HFFc6 (cell line): ENCODE measurements around the gene MAP4K1. TPM values are rescaled to one million over a fixed set of nuclear protein-coding genes. Genes with fewer than 3 reads are reported as not detected.
A peak's percentile ranks its signal among the peaks of the same experiment; 100 is the strongest.

Source experiments
- DNase-seq: peaks from one replicate; pipeline ENCODE4 v3.0.0-alpha.2; 2018
- H3K27ac Mint-ChIP-seq: 2 replicates; pipeline ENCODE4 v1.8.0; 2020; ENCODE audit warnings: mild to moderate bottlenecking, mixed read lengths
- H3K27me3 Mint-ChIP-seq: 2 replicates; pipeline ENCODE4 v1.8.0; 2021; ENCODE audit warnings: mild to moderate bottlenecking, moderate library complexity, mixed read lengths; ENCODE audit not compliant: insufficient read depth
- H3K36me3 Mint-ChIP-seq: 2 replicates; pipeline ENCODE4 v1.8.0; 2021; ENCODE audit warnings: low read depth, mixed read lengths
- H3K4me1 Mint-ChIP-seq: 2 replicates; pipeline ENCODE4 v1.8.0; 2020; ENCODE audit warnings: low read depth, mixed read lengths
- H3K4me3 Mint-ChIP-seq: 2 replicates; pipeline ENCODE4 v1.8.0; 2020; ENCODE audit warnings: mild to moderate bottlenecking, moderate library complexity, mixed read lengths
- H3K9me3 Mint-ChIP-seq: 2 replicates; pipeline ENCODE4 v1.8.0; 2020; ENCODE audit warnings: mild to moderate bottlenecking, mixed read lengths
- CTCF ChIP-seq: fragments of 200-600 bp; sonication (generic); IDR thresholded peaks from 2 replicates; pipeline ENCODE4 v1.5.0; 2021; ENCODE audit warnings: antibody characterized with exemption, mild to moderate bottlenecking
- total RNA-seq, 6 experiments: library from RNA; stranded (reverse); fragmentation: NEBNext Ultra II Directional; extraction: Animal tissue kit (Norgen Biotek cat#: 25700); gene quantifications; 2 replicates in 1 of 6; 3 replicates in 5 of 6; pipeline ENCODE4 v1.2.3, GENCODE V29; 2021

The MAP4K1 gene
- total RNA-seq, 6 experiments from 2014 or later, result 0.27 to 0.74 (median 0.28) TPM; not detected in 3

DNA sequence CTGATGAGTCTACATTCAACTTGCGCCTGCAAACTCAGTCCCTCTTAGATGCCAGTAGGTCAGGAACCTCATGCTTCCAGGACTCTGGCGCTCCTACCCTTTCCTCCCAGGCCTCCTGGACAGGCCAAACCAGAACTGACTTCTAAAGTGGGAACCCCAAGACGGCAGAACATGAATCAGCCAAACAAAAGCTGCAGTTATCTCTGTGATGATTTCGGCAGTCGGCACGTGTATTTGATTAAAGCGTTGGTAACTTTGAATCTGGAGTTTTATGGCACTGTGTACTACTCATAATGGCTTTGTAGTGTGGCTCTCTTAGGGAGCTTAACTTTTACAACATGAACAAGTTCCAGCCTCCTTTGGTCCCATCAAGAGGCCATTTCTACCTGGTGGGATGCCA lies 43.4 kb upstream of the MAP4K1 start:
- peak; percentile 49 for DNase-seq
- Mint-ChIP-seq H3K27me3 (peaks cover 17% of the 10 kb centered on the region), H3K36me3 (peaks cover 48% of the 10 kb centered on the region), H3K27ac (peak overlapping the region; percentile 99), H3K4me1 (peaks cover 97% of the 10 kb centered on the region), H3K9me3 (no peaks in the 10 kb centered on the region), H3K4me3 (peak overlapping the region; percentile 33; the same call in 1 of the 2 replicates)
- no peak for TF ChIP-seq CTCF

DNA sequence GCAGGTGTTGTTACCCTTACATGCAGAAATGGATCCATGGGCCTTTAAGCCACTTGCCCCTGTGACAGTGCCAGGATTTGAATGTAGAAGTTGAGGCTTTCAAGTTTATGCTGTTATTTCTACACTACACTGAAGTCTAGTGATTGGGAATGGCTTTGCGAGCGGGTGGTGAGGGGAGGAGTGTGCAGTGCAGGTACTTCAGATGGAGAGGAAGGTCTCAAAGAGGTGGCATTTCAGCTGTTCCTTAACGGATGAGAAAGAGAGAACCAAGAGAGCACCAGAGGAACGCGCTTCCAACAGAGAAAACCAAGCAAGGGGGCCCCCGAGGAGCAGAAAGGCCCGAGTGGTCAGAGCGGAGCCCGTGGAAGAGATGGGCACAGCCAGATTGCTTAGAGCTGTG lies 43.0 kb upstream of the MAP4K1 start:
- H3K4me3 Mint-ChIP-seq, result peak overlapping the region; percentile 33
- H3K9me3 Mint-ChIP-seq, result no peaks in the 10 kb centered on the region
- H3K27me3 Mint-ChIP-seq, result peaks cover 15% of the 10 kb centered on the region
- peak overlapping the region; percentile 99 for H3K27ac Mint-ChIP-seq
- peaks cover 97% of the 10 kb centered on the region for H3K4me1 Mint-ChIP-seq
- H3K36me3 Mint-ChIP-seq, result peaks cover 51% of the 10 kb centered on the region
- TF ChIP-seq CTCF, result no peak
- no peak for DNase-seq

GRCh38 chr19:38658462-38659306 lies 40.9 kb upstream of the MAP4K1 start:
- Mint-ChIP-seq H3K36me3 (peaks cover 52% of the 10 kb centered on the region), H3K4me3 (peak overlapping the region; percentile 84), H3K4me1 (peaks cover 97% of the 10 kb centered on the region), H3K27ac (peak overlapping the region; percentile 99), H3K27me3 (peaks cover 12% of the 10 kb centered on the region), H3K9me3 (no peaks in the 10 kb centered on the region)
- TF ChIP-seq CTCF, result no peak
- peak; percentile 100 for DNase-seq

DNA sequence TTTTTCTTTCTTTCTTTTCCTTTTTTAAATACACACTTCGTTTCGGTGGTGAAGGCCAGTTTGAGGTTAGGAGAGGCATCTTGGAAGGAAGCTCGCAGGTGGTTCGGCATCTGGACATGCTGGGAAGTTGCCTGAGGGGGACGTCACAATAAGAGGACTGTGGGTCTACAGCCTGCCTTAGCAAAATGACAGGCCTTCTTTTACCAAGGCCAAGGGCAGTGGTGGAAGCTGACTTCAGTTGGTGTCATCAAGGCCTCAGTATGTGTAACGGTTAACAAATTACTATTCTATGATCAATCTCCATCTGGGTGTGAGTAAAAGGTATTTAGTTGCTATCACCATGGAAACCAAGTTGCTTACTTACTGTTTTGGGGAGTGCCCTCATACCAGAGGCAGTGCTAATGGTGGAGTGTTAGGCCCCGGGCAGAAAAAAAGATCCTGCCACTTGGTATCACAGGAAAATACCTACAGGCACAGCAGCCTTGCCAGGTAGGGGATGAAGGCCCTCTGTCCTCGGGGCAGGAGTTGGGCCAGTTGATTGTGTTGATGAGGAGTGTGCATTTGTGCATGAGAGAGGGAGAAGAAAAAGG lies 40.0 kb upstream of the MAP4K1 start:
- Mint-ChIP-seq H3K27ac (peak overlapping the region; percentile 99), H3K4me3 (peak overlapping the region; percentile 84), H3K27me3 (peaks cover 12% of the 10 kb centered on the region), H3K4me1 (peaks cover 99% of the 10 kb centered on the region), H3K36me3 (peaks cover 51% of the 10 kb centered on the region), H3K9me3 (no peaks in the 10 kb centered on the region)
- peak; percentile 99 for DNase-seq
- TF ChIP-seq CTCF, result no peak

DNA sequence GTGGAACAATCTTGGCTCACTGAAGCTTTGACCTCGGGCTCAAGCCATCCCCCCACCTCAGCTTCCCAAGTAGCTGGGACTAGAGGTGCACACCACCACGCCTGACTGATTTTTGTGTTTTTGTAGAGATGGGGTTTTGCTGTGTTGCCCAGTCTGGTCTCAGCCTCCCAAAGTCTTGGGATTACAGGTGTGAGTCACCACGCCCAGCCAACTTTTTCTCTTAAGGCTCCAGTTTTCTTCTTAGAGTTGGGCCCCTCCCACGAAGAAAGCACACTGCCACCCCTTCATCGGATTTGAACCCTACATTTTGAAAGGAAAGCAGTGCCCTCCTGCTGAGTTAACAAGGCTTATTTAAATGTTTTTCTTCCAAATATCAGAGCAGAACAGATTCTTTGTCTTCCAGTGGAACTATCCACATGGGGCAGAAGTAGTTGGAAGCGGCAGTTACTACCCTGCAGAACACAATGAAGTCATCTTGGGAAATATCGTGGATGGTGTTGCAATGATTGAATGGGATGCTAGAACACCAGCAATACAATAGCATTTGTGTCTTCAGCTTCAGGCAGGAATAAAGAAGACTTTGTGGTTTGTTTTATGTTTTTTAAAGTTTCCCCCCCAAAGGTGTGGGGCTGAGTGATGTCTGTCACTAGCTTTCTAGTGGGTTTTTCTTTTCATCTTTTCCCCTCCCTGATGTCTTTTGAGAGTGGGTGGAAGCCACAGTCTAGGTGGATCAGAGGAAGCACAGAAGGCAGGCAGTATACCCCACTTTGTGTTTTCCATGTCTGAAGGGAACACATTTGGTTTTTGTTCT lies 38.6 kb upstream of the MAP4K1 start:
- Mint-ChIP-seq H3K36me3 (peaks cover 57% of the 10 kb centered on the region), H3K4me3 (peak overlapping the region; percentile 84), H3K27me3 (peaks cover 12% of the 10 kb centered on the region), H3K27ac (peak overlapping the region; percentile 99), H3K9me3 (no peaks in the 10 kb centered on the region), H3K4me1 (peaks cover 100% of the 10 kb centered on the region)
- peak; percentile 47 for DNase-seq
- TF ChIP-seq CTCF, result no peak
